ENCODE results near the gene TAOK3. TPM values are rescaled to one million over a fixed set of nuclear protein-coding genes. Genes with fewer than 3 reads are reported as not detected.

TAOK3 gene
- total and polyA plus RNA-seq, 2 of the 4 experiments (the other 2 are of a cell fraction): 26.3 to 54.5 TPM

DNA sequence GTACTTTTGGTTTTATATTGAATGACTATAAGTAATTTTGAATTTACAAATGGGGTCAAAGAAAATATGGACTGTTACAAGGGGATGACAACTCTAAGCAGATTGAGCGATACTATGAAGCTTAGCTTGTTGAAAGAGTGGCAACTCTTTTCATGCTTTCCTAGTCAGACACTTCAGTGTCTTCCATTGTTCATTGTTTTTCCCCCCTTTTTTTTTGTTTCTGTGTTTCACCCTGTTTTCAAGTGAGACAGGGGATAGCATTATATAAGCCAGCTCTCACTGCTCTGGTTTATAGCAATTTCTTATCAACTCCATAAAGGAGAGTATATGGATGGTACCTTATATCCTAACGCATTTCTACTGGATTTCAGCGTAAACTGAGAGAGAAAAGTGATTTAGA is 212.2 kb downstream of the TAOK3 start:
- H2AK5ac ChIP-seq (ENCODE audit: low read depth, low read length): no peak overlapping the region
- H3K4me2 ChIP-seq (ENCODE audit: low read depth, low read length): no peak overlapping the region
- POLR2A ChIA-PET (ENCODE audit: unreplicated experiment): no interaction called here
- H4K8ac ChIP-seq (ENCODE audit: low read depth in 2 of 2, low read length in 2 of 2): no peak overlapping the region
- H3K36me3 ChIP-seq (ENCODE audit: control insufficient read depth, insufficient read depth, low read length): peaks cover 37% of the 10 kb centered on the region
- DNase-seq (no peak), ATAC-seq (ENCODE audit: low read depth) (no peak)
- BruUV-seq (replicated peaks): no TSS peak
- no peak overlapping the region for H3K27ac ChIP-seq (ENCODE audit: insufficient read depth, low read length)
- no peak overlapping the region for H3K9ac ChIP-seq (ENCODE audit: low read depth, low read length)
- no peaks in the 10 kb centered on the region; a peak in 1 of 4 replicates for H3K79me1 ChIP-seq (ENCODE audit: low read depth in 1 of 2, low read length in 2 of 2)
- H2BK15ac ChIP-seq (ENCODE audit: low read depth, low read length): no peak overlapping the region
- H3K56ac ChIP-seq (ENCODE audit: extremely low read depth, insufficient read depth, low read length): no peak overlapping the region
- in situ Hi-C loops (cut with MboI; ENCODE audit: low sequenced_read_pairs): no loop called here
- H2BK20ac ChIP-seq (ENCODE audit: low read depth, low read length): no peak overlapping the region
- no peaks in the 10 kb centered on the region for H3K4me1 ChIP-seq (ENCODE audit: control insufficient read depth, insufficient read depth, low read length)
- H3K14ac ChIP-seq (replicated peaks; ENCODE audit: low read depth, low read length): no peak overlapping the region
- H3K4ac ChIP-seq (ENCODE audit: low read depth, low read length): no peak overlapping the region
- H2BK120ac ChIP-seq (ENCODE audit: low read depth, low read length): no peak overlapping the region
- H3K9me1 ChIP-seq (ENCODE audit: insufficient read depth, low read length): no peaks in the 10 kb centered on the region; the same call in 1 of the 2 replicates
- no peaks in the 10 kb centered on the region for H3K9me3 ChIP-seq (ENCODE audit: control insufficient read depth, insufficient read depth, low read length)
- no peak overlapping the region for H3K23ac ChIP-seq (ENCODE audit: low read depth, low read length)
- CTCF ChIA-PET: interaction anchor here (0.6 kb wide), 1 partner anchor 286 kb away, joined by 3 read pairs; no protein-coding TSS in a partner anchor
- H2BK5ac ChIP-seq (ENCODE audit: low read depth, low read length, poor library complexity, severe bottlenecking): no peak overlapping the region
- TF ChIP-seq MXI1 (IDR thresholded peaks at IDR 0.05; ENCODE audit: borderline replicate concordance, low read depth, low read length) (no peak), RAD21 (IDR thresholded peaks at IDR 0.05; ENCODE audit: low read length) (no peak), FOS (IDR thresholded peaks at IDR 0.05; ENCODE audit: low read depth, low read length) (no peak), MAFK (IDR thresholded peaks at IDR 0.05; ENCODE audit: low read depth, low read length) (no peak), CHD1 (IDR thresholded peaks at IDR 0.05; ENCODE audit: low read depth, low read length) (no peak), CEBPB (IDR thresholded peaks at IDR 0.05; ENCODE audit: low read depth, low read length) (no peak), RCOR1 (IDR thresholded peaks at IDR 0.05; ENCODE audit: insufficient replicate concordance, low read length) (no peak), RFX5 (IDR thresholded peaks at IDR 0.05; ENCODE audit: low read depth, low read length) (no peak), MAZ (IDR thresholded peaks at IDR 0.05; ENCODE audit: borderline replicate concordance, low read depth, low read length) (no peak), POLR2A (IDR thresholded peaks at IDR 0.05; ENCODE audit: low read depth, low read length) (no peak), NFE2L2 (IDR thresholded peaks at IDR 0.05; ENCODE audit: low read depth, low read length) (no peak), BHLHE40 (IDR thresholded peaks at IDR 0.05; ENCODE audit: low read depth, low read length) (no peak), SMC3 (IDR thresholded peaks at IDR 0.05; ENCODE audit: low read depth, low read length) (no peak)
- TF ChIP-seq, protein P1, sequence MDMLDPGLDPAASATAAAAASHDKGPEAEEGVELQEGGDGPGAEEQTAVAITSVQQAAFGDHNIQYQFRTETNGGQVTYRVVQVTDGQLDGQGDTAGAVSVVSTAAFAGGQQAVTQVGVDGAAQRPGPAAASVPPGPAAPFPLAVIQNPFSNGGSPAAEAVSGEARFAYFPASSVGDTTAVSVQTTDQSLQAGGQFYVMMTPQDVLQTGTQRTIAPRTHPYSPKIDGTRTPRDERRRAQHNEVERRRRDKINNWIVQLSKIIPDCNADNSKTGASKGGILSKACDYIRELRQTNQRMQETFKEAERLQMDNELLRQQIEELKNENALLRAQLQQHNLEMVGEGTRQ (IDR thresholded peaks at IDR 0.05; ENCODE audit: low read depth, low read length): no peak
- TF ChIP-seq, protein P2, sequence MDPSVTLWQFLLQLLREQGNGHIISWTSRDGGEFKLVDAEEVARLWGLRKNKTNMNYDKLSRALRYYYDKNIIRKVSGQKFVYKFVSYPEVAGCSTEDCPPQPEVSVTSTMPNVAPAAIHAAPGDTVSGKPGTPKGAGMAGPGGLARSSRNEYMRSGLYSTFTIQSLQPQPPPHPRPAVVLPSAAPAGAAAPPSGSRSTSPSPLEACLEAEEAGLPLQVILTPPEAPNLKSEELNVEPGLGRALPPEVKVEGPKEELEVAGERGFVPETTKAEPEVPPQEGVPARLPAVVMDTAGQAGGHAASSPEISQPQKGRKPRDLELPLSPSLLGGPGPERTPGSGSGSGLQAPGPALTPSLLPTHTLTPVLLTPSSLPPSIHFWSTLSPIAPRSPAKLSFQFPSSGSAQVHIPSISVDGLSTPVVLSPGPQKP (IDR thresholded peaks at IDR 0.05; ENCODE audit: borderline replicate concordance, low read depth, low read length): no peak
- TF ChIP-seq, protein P3, sequence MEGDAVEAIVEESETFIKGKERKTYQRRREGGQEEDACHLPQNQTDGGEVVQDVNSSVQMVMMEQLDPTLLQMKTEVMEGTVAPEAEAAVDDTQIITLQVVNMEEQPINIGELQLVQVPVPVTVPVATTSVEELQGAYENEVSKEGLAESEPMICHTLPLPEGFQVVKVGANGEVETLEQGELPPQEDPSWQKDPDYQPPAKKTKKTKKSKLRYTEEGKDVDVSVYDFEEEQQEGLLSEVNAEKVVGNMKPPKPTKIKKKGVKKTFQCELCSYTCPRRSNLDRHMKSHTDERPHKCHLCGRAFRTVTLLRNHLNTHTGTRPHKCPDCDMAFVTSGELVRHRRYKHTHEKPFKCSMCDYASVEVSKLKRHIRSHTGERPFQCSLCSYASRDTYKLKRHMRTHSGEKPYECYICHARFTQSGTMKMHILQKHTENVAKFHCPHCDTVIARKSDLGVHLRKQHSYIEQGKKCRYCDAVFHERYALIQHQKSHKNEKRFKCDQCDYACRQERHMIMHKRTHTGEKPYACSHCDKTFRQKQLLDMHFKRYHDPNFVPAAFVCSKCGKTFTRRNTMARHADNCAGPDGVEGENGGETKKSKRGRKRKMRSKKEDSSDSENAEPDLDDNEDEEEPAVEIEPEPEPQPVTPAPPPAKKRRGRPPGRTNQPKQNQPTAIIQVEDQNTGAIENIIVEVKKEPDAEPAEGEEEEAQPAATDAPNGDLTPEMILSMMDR (conservative IDR thresholded peaks at IDR 0.05; ENCODE audit: low read depth, low read length): no peak
- dilution Hi-C loops (cut with HindIII; ENCODE audit: low sequenced_read_pairs, unreplicated experiment): no loop called here
- no peaks in the 10 kb centered on the region for H3K27me3 ChIP-seq (ENCODE audit: control insufficient read depth, insufficient read depth, low read length)
- intact Hi-C loops (cut with micrococcal nuclease): no loop called here
- H4K20me1 ChIP-seq (ENCODE audit: insufficient read depth, low read length): no peaks in the 10 kb centered on the region
- no peak overlapping the region for H2AK9ac ChIP-seq (replicated peaks; ENCODE audit: low read depth, low read length, poor library complexity)
- no peak overlapping the region for H3K4me3 ChIP-seq (ENCODE audit: insufficient read depth, low read depth, low read length)
- no peak overlapping the region for H4K91ac ChIP-seq (ENCODE audit: insufficient read depth, low read depth, low read length)
- H2AFZ ChIP-seq (replicated peaks; ENCODE audit: low read length, poor library complexity): no peak overlapping the region
- no CpG with 5 or more reads among the region's 3 CpGs for WGBS, 2 experiments (ENCODE audit: extremely low coverage in 2 of 2, insufficient read length in 1 of 2)
- no peak overlapping the region for H3K18ac ChIP-seq (ENCODE audit: low read depth, low read length)
- H4K5ac ChIP-seq (ENCODE audit: low read depth, low read length): no peak overlapping the region
